Mucosa of gallbladder (tissue), 1 donor: Measurements from ENCODE around the gene ZNF672. TPM values are rescaled to one million over a fixed set of nuclear protein-coding genes. Genes with fewer than 3 reads are reported as not detected.
A peak's percentile ranks its signal among the peaks of the same experiment; 100 is the strongest.
"Not testable (repeated sequence)": the region's sequence is repeated elsewhere in the genome, so short reads cannot be mapped to it uniquely, and the experiment has no call there.

Experiments used
- DNase-seq: peaks from one replicate; pipeline ENCODE4 v3.0.0-alpha.2; 2020; ENCODE audit warnings: low spot score
- total RNA-seq: library from RNA; stranded (reverse); gene quantifications from one replicate; pipeline ENCODE4 v1.2.1, GENCODE V29; 2021
- donor health status: DM: no; HTN: no; CAD: no.

ZNF672 gene
- 41.6 TPM for total RNA-seq

DNA sequence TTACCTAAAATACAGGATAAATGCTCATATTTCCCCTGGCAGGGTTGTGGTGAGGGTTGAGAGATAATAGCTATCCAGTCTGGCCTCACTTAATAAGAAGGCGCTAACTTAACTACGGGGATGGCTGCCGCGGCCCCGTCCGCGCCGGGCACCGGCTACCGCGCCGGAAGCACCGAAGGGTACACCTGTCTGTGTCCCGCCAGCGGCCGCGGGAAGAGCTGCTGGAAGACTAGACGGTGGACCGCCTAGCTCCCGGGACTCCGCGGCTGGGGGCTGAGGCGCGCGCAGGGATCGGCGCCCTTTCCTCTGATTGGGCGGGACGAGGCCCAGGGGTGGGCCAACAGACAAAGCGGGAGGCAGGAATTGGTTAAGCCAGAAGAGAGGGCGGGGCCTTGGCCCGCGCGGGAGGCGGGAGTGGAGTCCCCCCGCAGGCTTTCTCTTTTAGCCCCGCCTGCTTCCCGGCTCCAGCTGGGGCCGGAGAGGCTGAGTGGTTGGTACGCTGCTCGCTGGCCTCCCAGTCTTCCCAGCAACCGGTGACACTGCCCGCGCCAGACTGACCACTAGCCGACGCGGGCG, at the start of gene ZNF672:
TSS of gene ZNF672 (plus strand) at position 444 of the 576 bp plus-strand sequence. CDS start 9,051 bp downstream, outside the sequence.
- peak; percentile 98 for DNase-seq

DNA sequence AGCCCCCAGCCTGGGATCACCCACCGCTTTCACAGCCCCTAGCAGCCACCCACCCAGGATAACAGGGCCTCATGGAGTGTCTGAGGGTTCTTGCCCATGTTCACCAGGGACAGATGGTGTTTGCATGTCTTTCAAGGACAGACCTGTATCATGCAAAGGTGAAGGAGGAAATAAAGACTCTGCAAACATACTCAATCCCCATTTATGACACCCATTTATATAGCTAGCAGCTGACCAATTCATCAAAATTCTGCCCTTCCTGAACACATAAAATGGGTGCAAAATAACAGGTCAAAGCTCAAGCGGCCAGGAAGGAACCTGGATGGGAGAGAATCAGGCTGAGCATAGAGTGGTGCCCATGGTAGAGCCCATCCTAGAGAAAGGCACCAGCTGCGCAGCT, 49.7 kb upstream of the ZNF672 start:
- no peak for DNase-seq

GRCh38 chr1:248789337-248789736, 48.7 kb upstream of the ZNF672 start:
- DNase-seq: not testable (repeated sequence)

DNA sequence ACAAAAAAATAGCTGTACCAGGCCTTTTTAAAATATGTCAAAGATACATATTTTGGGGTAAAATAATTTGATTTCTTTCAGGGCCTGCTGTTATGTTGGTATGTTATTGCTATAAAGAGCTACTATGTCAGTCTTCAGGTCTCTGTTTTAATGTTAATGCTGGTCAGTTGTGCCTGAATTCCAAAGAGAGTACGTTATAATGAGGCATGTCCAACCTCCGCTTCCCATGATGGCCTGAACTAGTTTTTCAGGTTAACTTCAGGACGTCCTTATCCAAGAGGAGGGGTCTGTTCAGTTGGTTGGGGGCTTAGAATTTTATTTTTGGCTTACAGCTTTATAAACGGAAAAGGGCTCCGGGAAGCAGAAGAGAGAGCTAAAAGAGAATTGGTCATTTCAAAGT, 47.6 kb upstream of the ZNF672 start:
- DNase-seq: no peak

DNA sequence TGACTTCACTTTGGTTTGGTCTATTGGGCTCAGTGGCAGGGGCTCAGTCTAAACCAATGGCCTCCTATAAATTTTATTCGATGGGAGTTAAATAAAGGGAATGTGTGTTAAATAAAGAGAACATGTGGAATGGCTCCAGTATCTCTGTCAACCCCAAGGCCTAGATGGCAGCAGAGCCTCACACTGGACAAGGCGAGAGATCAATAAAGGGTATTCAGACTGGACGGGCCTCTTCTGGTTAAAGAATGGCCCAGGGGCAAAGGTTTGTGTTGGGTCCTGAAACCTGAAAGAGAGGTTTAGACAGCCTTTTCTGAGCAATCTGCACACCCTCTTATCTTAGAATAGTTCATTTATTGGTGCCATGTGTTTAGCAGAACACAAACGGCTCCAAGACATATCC, 47.0 kb upstream of the ZNF672 start:
- DNase-seq: peak; percentile 44

DNA sequence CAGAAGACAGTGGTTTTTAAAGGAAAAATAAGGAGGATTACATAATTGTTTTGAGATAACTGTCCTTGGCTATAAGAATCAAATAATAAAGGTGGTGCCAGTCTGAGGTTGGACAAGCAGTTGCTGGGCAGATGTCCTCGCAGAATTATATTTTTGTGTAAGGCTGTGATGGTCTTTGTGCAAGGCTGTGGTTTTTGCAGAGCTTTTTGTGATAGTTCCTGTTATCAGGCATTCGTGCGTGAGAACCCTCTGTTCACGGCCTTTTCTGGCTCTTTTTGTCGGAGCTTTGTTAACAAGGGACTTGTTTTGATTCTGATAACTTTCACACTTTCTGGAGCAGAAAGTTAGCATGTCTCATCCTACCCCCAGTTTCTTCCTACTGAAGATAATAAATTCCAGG, 45.7 kb upstream of the ZNF672 start:
- DNase-seq: no peak

DNA sequence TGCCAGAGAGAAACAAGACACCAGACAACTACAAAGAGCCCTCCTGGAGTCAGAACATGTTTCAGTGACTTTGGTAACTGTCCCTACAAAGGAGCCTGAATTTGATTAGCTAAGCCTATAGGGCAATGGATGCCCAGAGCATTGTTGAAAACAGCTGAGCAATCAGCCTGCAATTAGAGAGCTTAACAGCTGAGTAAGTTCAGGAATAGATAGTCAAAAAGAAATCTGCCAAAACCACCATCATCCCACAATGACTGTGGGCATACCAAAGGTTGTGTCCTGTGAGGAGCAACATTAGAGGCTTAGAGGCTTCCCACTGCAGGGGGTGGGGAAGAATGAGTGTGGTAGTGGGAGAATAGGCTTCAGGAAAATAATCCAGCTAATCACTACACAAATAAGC, 44.4 kb upstream of the ZNF672 start:
- no peak for DNase-seq

DNA sequence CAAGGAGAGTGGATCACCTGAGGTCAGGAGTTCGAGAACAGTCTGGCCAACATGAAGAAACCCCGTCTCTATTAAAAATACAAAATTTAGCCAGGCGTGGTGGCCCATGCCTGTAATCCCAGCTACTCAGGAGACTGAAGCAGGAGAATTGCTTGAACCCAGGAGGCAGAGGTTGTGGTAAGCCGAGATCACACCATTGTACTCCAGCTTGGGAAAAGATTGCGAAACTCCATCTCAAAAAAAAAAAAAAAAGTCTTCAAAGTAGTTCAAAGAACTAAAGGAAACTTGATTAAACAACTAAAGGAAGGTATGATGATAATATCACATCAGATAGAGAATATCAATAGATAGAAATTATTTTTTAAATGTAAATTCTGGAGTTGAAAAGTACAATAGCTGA, 43.4 kb upstream of the ZNF672 start:
- not testable (repeated sequence) for DNase-seq

GRCh38 chr1:248798791-248799190, 39.2 kb upstream of the ZNF672 start:
- DNase-seq: no peak

DNA sequence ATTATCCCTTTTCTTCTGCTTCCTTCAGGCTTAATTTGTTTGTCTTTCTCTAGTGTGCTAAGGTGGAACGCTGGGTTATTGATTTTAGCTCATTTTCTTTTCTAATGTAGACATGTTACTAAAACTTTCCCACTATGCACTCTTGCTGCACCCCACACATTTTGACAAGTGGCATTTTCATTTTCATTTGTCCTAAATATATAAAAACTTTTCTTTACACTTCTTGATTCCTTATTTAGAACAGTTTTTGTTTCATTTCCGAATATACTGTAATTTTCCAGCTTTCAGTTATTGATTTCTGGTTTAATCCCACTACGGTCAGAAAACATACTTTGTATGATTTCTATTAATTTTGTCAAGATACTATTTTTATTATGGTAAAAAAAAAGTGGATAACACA, 37.6 kb upstream of the ZNF672 start:
- no peak for DNase-seq

DNA sequence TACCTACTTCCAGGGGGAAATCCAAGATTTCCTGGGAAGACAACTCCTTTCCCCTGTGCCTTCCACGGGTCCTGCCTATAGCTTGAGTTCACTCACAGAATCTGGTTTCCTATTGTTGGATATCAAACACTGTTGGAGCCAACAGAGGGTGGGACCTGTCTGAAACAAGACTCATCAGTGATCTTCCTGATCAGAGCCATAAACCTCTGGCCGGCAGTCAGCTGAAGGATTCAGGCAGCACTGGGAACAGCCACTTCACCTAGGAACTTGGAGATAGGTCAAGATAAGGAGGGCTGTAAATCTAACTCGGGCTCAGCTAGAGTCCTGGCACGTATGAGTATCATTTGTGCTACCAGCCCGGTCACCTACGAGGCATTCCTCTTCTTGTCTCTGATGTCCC, 35.6 kb upstream of the ZNF672 start:
- no peak for DNase-seq

GRCh38 chr1:248803501-248803900, 34.5 kb upstream of the ZNF672 start:
- not testable (repeated sequence) for DNase-seq

DNA sequence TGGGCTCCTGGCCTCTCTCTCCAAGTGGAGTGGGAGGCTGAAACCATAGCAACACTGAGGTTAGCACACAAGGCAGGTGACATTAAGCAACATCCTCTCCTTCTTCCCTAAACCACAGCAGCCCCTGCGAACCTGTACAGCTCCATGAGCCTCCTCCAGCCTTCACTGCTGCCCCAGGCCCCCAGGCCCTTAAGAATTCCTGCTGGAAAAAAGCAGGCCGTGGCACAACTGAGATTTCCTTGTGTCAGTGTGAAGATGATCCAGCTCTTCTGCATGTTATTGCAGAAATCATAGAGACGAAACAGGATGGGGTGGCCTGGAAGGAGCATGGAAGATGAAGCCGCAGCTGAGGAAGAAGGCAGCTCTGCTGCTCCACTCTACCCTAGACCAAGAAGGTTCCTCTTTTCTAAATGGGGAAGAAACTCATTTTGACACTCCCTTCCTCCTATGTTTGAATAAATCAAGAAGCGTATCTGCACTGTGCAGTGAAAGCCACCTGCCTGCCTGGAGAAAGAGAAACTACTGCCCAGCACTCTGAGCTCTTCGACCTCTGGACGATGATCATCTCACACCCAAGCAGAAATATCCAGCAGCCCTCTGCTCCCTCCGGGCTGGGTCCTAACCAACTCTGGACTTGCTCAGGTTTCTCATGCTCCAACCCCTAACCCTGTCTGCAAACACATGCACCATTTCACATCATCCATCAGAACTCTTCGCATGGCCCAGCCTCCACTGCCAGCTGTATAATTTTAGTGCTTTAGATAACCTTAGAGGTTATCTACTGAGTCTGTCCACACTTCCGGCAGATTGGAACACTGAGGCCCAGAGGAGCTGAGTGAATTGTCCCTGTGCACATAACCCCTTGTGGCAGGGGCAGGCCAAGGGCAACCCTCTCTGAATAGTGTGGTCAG, 33.0 kb upstream of the ZNF672 start:
- no peak for DNase-seq

DNA sequence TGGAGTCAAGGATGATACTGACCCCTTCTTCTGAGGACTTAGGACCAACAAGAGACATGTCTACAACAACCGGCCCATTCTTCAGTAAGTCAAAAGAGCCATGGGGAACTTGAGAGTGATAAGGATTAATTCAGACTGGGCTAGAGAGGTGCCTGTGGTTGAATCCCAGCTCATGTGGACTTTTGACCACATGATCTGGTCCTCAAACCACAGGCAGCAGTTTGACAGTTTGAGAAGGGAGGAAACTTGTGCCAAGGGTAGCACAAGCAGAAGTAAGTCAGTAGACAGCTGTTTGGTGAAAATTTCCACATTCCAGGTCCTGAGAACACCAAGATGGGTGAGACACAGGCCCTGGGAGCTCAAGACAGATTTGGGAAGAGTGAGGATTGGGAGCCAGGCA, 32.1 kb upstream of the ZNF672 start:
- DNase-seq: no peak

- DNase-seq: peak; percentile 55
Measured at GRCh38 chr1:248807067-248807737, 30.8 kb upstream of the ZNF672 start.

DNA sequence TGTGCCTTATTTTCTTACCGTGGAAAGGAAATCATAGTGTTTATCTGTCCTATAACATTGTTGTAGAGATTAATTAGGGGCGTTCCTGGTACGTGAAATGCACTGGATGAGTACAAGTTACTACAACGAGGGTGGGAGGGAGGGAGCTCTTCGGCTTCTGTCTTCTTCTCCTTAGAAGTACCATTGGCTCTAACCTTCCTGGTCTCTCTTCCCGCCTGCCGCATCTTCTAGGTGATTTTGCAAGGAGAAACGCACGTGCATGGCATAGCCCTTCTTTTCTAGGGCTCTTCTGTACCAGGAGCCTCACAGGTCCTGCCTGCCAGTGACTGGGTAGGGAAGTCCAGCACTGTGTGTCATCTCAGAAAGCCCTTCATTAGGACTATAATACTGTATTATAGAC, 29.1 kb upstream of the ZNF672 start:
- no peak for DNase-seq

GRCh38 chr1:248810000-248810726, 27.9 kb upstream of the ZNF672 start:
- DNase-seq: no peak

DNA sequence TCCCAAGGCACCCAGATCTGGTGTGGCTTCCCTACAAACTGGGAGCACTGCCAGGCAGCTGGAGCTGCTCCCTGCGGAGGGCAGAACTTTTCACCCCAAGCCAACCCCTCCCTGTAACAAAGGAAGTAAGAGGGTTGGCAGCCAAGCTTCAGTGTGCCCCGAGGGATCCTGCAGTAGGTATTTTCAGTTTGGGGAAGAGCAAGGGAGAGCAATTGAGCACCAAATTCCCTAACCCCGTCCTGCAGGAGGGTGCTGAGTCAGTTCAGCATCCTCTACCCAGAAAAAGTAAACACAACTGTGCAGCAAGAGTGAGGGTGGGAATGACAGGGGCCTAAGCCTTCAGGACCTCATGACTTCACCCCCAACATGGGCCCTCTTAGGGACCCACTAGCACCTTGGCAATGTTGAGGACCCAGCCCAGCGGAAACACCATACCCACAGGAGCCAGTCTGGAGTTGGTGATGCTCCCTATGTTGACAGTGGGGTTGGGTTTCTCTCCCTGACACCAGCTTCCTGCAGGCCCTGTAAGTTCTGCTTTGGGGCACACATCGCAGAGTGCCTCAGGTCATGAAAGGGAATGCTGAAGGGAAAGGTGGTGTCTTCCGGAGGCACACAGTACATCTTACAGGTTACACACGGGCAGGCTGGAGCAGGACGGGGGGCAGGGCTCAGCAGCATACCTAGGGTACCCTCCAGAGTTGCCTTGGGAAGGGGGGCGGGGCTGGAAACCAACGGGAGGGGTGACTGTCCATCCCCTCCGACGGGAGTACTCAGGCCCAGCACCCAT, 27.1 kb upstream of the ZNF672 start:
- peak; percentile 74 for DNase-seq

DNA sequence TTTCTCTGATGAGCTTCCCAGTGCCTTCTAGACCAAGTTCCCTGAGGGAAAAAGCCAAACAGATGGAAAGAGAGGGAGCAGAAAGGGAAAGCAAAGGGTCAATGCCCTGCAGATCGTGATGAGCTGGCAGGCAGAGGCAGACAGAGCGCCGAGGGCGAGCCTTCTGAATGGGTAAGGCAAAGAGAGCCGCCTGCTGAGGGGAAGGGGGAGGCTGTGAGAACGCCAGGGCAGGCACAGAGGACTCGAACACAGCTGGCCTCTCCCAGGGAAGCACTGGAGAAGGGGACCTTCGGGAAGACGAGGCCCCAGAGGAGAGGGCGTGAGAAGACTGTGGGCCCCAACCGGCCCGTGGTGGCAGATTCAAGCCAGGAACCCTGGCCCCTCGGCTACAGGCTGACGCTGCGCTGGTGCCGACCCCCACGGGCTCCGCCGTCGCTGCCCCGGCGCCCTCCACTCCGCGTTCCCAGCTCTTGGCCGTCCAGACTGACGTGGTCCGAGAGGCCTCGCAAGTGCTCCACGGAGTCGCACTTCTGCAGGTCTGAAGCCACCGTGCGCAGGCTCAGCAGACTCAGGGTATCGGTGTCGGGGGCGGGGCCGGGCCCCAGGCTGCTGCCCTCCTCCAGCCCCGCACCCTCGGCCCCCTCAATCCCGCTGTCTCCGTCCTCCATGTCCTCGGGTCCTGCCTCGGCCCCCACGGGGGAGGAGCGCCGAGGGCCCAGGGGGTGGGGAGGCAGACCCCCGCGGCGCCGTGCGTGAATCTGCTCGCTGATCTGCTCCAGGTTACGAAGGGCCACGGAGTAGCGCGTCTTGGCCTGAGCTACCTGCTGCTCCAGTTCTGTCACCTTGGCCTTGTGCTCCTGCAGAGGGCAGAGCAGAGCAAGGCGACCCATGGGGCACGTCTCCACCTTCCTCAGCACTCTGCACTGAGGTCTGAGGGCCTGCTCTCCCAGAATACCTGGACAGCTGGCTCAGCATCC, 26.2 kb upstream of the ZNF672 start:
- no peak for DNase-seq
